KMS-11 (cell line): ENCODE results near the gene DNA2.

Experiments used
- H2AFZ ChIP-seq: fragments of 200-600 bp; sonication (generic); 2 replicates; pipeline ENCODE4 v1.6.1; 2016; ENCODE audit warnings: antibody characterized with exemption, mixed run types, low read depth
- H3K27ac ChIP-seq: fragments of 200-600 bp; sonication (generic); 2 replicates; pipeline ENCODE4 v1.6.1; 2016; ENCODE audit warnings: mild to moderate bottlenecking, mixed run types
- H3K27me3 ChIP-seq: fragments of 200-600 bp; sonication (generic); 2 replicates; pipeline ENCODE4 v1.6.1; 2017; ENCODE audit warnings: mild to moderate bottlenecking, low read depth, mixed run types, moderate library complexity; ENCODE audit not compliant: insufficient read depth
- H3K36me3 ChIP-seq: fragments of 200-600 bp; sonication (generic); 2 replicates; pipeline ENCODE4 v1.6.1; 2017; ENCODE audit warnings: mild to moderate bottlenecking, mixed run types; ENCODE audit not compliant: insufficient read depth
- H3K4me1 ChIP-seq: fragments of 200-600 bp; sonication (generic); 2 replicates; pipeline ENCODE4 v1.6.1; 2016; ENCODE audit warnings: mild to moderate bottlenecking, low read depth, mixed run types; ENCODE audit not compliant: poor library complexity, severe bottlenecking
- H3K4me2 ChIP-seq: fragments of 200-600 bp; sonication (generic); 2 replicates; pipeline ENCODE4 v1.7.0; 2016; ENCODE audit warnings: mild to moderate bottlenecking, mixed run types
- H3K4me3 ChIP-seq: fragments of 200-600 bp; sonication (generic); IDR thresholded peaks from 2 replicates; pipeline ENCODE4 v1.6.1; 2017; ENCODE audit warnings: low read depth, low read length, mixed read lengths; ENCODE audit not compliant: insufficient read depth
- H3K79me2 ChIP-seq: fragments of 200-600 bp; sonication (generic); 2 replicates; pipeline ENCODE4 v1.6.1; 2016; ENCODE audit warnings: low read depth, mixed run types; ENCODE audit not compliant: insufficient read depth
- H3K9ac ChIP-seq: fragments of 200-600 bp; sonication (generic); 2 replicates; pipeline ENCODE4 v1.6.1; 2016; ENCODE audit warnings: mild to moderate bottlenecking, mixed run types
- H4K20me1 ChIP-seq: fragments of 200-600 bp; sonication (generic); 2 replicates; pipeline ENCODE4 v1.6.1; 2016; ENCODE audit warnings: mild to moderate bottlenecking, mixed run types; ENCODE audit not compliant: insufficient read depth
- TF ChIP-seq, protein P1 (sequence below): fragments of 200-600 bp; sonication (generic); conservative IDR thresholded peaks from 2 replicates; pipeline ENCODE4 v1.6.1; 2017; ENCODE audit warnings: low read depth, mild to moderate bottlenecking, antibody characterized with exemption, low read length, moderate library complexity, mixed read lengths

DNA2 gene

DNA sequence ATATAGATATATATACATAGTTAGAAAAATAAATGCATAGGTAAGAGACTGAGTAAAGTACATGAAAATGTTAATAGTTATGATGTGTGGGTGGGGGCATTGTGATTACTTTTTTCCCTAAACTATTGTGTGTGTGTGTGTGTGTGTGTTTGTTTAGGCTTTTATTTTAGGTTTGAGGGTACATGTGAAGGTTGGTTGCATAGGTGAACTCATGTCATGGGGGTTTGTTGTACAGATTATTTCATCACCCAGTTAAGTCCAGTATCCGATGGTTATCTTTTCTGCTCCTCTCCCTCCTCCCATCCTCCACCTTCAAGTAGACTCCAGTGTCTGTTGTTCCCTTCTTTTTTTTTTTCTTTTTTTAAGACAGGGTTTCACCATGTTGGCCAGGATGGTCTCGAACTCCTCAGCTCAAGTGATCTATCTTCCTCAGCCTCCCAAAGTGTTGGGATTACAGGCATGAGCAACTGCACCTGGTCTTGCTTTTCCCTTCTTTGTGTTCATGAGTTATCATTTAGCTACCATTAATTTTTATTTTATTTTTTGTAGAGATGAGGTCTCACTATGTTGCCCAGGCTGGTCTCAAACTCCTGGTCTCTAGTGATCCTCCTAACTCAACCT is 62.8 kb downstream of the DNA2 start:
- Histone ChIP-seq H3K4me3 (no peak overlapping the region), H3K27me3 (no peaks in the 10 kb centered on the region), H4K20me1 (no peaks in the 10 kb centered on the region), H3K27ac (no peak overlapping the region), H3K79me2 (peaks cover 25% of the 10 kb centered on the region), H3K9ac (no peak overlapping the region), H2AFZ (no peak overlapping the region), H3K36me3 (no peaks in the 10 kb centered on the region), H3K4me2 (no peak overlapping the region), H3K4me1 (peaks cover 15% of the 10 kb centered on the region)
- TF ChIP-seq, protein P1, sequence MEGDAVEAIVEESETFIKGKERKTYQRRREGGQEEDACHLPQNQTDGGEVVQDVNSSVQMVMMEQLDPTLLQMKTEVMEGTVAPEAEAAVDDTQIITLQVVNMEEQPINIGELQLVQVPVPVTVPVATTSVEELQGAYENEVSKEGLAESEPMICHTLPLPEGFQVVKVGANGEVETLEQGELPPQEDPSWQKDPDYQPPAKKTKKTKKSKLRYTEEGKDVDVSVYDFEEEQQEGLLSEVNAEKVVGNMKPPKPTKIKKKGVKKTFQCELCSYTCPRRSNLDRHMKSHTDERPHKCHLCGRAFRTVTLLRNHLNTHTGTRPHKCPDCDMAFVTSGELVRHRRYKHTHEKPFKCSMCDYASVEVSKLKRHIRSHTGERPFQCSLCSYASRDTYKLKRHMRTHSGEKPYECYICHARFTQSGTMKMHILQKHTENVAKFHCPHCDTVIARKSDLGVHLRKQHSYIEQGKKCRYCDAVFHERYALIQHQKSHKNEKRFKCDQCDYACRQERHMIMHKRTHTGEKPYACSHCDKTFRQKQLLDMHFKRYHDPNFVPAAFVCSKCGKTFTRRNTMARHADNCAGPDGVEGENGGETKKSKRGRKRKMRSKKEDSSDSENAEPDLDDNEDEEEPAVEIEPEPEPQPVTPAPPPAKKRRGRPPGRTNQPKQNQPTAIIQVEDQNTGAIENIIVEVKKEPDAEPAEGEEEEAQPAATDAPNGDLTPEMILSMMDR: no peak

DNA sequence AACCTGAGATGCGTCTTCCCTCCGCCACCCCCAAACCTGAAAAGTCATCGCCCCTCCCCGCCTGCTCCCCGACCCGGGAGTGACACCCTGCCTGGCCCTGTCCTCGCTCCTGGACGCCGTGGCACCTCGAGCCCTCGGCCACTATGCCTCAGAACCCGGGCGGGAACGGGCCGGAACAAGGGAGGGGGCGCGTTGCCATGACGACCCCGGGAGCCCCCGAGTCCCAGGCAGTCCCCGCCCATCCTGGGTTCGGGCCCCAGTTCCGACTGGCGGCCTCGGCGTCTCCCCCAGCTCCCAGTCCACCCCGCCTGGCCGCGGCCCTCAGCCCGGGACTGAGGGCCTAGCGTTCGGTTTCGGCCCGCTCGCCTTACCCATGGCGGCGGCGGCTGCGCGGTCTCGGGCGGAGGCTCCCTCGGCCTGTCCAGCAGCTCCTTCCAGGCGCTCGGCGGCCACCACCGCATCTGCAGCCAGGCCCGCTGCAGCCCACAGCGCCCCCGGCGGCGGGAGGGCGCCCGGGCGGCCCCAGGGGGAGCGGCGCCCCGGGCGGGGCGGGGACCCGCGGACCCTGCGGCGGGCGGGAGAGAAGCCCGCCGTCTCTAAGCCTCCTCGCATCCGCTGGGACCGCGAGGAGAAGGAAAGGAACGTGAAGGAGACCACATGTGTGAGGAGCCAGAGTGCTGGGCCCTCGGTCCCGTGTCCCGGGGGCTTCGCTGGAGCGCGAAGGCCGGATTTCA is 64.8 kb downstream of the DNA2 start, which contains the start of gene RUFY2:
Gene RUFY2 (minus strand): TSS at position 463 of the 734 bp plus-strand sequence. CDS start 88 bp downstream, at position 375.
- H2AFZ ChIP-seq: peak within 1 kb of the TSS; percentile 90

DNA sequence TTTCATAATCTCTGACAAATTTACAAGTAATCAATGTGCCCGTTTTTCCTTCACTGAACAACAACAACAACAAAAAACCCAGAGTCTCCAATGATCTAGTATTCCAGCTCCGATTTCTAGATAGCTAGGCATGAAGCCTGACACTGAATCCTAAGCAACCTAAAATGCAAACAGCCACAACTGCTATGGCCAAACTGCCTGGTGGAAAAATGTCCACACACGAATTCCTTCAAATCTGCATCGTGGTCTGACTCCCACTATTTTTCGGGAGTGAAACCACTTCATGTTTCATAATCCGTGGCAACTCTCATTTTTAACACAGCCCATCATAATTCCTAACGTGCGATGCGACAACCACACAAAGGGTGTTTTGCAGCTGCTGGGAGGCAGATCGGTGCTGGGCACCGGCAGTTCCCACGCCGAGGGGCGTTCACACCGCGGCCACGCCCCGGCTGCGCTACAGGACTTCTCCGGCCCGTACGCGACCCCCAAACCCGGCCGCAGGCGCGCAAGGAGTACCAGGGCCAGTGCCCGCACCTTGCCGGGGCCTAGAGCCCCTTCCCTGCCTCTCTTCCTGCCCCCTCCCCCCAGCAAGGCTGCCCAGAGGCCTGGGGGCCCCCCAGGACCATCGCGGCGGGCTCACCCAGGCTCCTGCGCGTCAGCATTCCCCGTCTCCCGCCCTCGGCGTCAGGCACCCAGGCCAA is 65.5 kb downstream of the DNA2 start:
- peak overlapping the region; percentile 84 for H3K9ac ChIP-seq
- H3K36me3 ChIP-seq: no peaks in the 10 kb centered on the region
- peaks cover 38% of the 10 kb centered on the region for H3K79me2 ChIP-seq
- no peaks in the 10 kb centered on the region for H3K27me3 ChIP-seq
- no peaks in the 10 kb centered on the region for H4K20me1 ChIP-seq
- H3K4me3 ChIP-seq: peak overlapping the region; percentile 43
- peak overlapping the region; percentile 90 for H2AFZ ChIP-seq
- peak overlapping the region; percentile 35; the same call in 1 of the 2 replicates for H3K27ac ChIP-seq
- TF ChIP-seq, protein P1: no peak
- H3K4me1 ChIP-seq: peaks cover 15% of the 10 kb centered on the region
- H3K4me2 ChIP-seq: peak overlapping the region; percentile 69

More for the DNA sequence above, 64.8 kb downstream of the DNA2 start, which contains the start of gene RUFY2:
- H3K36me3 ChIP-seq: no peaks in the 10 kb centered on the region
- H3K27me3 ChIP-seq: no peaks in the 10 kb centered on the region
- peak within 1 kb of the TSS; percentile 84 for H3K9ac ChIP-seq
- peak within 1 kb of the TSS; percentile 43 for H3K4me3 ChIP-seq
- H4K20me1 ChIP-seq: no peaks in the 10 kb centered on the region
- H3K4me1 ChIP-seq: peaks cover 15% of the 10 kb centered on the region
- peak within 1 kb of the TSS; percentile 48; the same call in 1 of the 2 replicates for H3K27ac ChIP-seq
- peaks cover 38% of the 10 kb centered on the region for H3K79me2 ChIP-seq
- H3K4me2 ChIP-seq: peak within 1 kb of the TSS; percentile 78
- TF ChIP-seq, protein P1: no peak

DNA sequence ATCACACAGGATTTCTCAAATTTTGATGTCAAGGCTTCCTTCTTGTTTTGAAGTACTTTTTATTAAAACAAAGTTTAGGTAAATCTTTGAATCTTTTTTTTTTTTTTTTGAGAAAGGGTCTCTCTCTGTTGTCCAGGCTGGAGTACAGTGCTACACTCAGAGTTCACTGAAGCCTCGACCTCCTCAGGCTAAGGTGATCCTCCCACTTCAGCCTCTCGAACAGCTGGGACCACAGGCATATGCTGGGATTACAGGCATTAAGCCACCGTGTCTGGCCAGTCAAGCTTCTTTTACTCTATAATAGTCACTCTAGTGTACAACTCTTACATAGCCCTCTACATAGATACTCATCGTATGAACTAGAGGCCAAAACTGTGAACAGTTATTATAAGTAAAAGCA is 68.1 kb downstream of the DNA2 start:
- no peak overlapping the region for H2AFZ ChIP-seq
- no peak overlapping the region for H3K4me3 ChIP-seq
- H3K9ac ChIP-seq: no peak overlapping the region
- TF ChIP-seq, protein P1: no peak
- H3K79me2 ChIP-seq: peaks cover 38% of the 10 kb centered on the region
- no peak overlapping the region for H3K27ac ChIP-seq
- peaks cover 15% of the 10 kb centered on the region for H3K4me1 ChIP-seq
- H3K27me3 ChIP-seq: no peaks in the 10 kb centered on the region
- no peaks in the 10 kb centered on the region for H3K36me3 ChIP-seq
- no peak overlapping the region for H3K4me2 ChIP-seq
- H4K20me1 ChIP-seq: no peaks in the 10 kb centered on the region
